K562 (cell line): ENCODE results near the gene LIPE. TPM values are rescaled to one million over a fixed set of nuclear protein-coding genes. Genes with fewer than 3 reads are reported as not detected.

Source experiments
- CCAR2 ChIP-seq: fragments of 200-400 bp; formaldehyde crosslinking; IDR thresholded peaks from 2 replicates; pipeline ENCODE4 v1.6.1; 2017; ENCODE audit warnings: mild to moderate bottlenecking, low read depth, low read length
- CEBPB ChIP-seq: fragments of 450-650 bp; IDR thresholded peaks from 2 replicates; pipeline ENCODE4 v1.6.1; 2016; ENCODE audit warnings: missing genetic modification characterization, missing compliant biosample characterization
- GTF2A2 ChIP-seq: IDR thresholded peaks from 2 replicates; pipeline ENCODE4 v1.6.1; 2016; ENCODE audit warnings: mild to moderate bottlenecking, missing genetic modification characterization, missing compliant biosample characterization
- GTF2B ChIP-seq: IDR thresholded peaks from 2 replicates; pipeline ENCODE4 v1.6.1; 2011; ENCODE audit not compliant: insufficient read length; ENCODE audit errors: extremely low read depth
- HDAC6 ChIP-seq: IDR thresholded peaks from 2 replicates; pipeline ENCODE4 v1.6.1; 2012; ENCODE audit warnings: low read depth, mild to moderate bottlenecking, control low read depth, inconsistent platforms, low read length, moderate library complexity
- HNRNPL ChIP-seq: fragments of 200-400 bp; formaldehyde crosslinking; IDR thresholded peaks from 2 replicates; pipeline ENCODE4 v1.6.1; 2017; ENCODE audit warnings: low read depth, mild to moderate bottlenecking, low read length
- PCBP1 ChIP-seq: fragments of 200-400 bp; formaldehyde crosslinking; IDR thresholded peaks from 2 replicates; pipeline ENCODE4 v1.6.1; 2018; ENCODE audit warnings: mild to moderate bottlenecking, low read depth, low read length; ENCODE audit not compliant: poor library complexity, severe bottlenecking
- PTTG1 ChIP-seq: fragments of 450-650 bp; IDR thresholded peaks from 2 replicates; pipeline ENCODE4 v1.6.1; 2016; ENCODE audit warnings: low read depth, mild to moderate bottlenecking, missing genetic modification characterization, missing compliant biosample characterization
- SRSF3 ChIP-seq: fragments of 200-400 bp; formaldehyde crosslinking; IDR thresholded peaks from 2 replicates; pipeline ENCODE4 v1.6.1; 2016; ENCODE audit warnings: mild to moderate bottlenecking, low read length, moderate library complexity; ENCODE audit not compliant: insufficient read depth
- STAT6 ChIP-seq: sonication (generic); formaldehyde crosslinking; IDR thresholded peaks from 2 replicates; pipeline ENCODE4 v1.8.1; 2023; ENCODE audit warnings: mild to moderate bottlenecking, missing genetic modification reagents
- TCFL5 ChIP-seq: fragments of 250-450 bp; sonication (Bioruptor Pico); conservative IDR thresholded peaks from 2 replicates; pipeline ENCODE4 v1.6.1; 2021; ENCODE audit warnings: mild to moderate bottlenecking, moderate library complexity, matching md5 sums
- TEAD2 ChIP-seq: fragments of 450-650 bp; IDR thresholded peaks from 2 replicates; pipeline ENCODE4 v1.6.1; 2016; ENCODE audit warnings: missing genetic modification characterization, control low read depth, missing compliant biosample characterization
- VEZF1 ChIP-seq: fragments of 200-800 bp; sonication (Bioruptor generic); IDR thresholded peaks from 2 replicates; pipeline ENCODE4 v1.6.1; 2017; ENCODE audit warnings: missing genetic modification characterization, missing compliant biosample characterization
- ZBTB8A ChIP-seq: fragments of 450-650 bp; IDR thresholded peaks from 2 replicates; pipeline ENCODE4 v1.6.1; 2018; ENCODE audit warnings: mild to moderate bottlenecking, moderate library complexity; ENCODE audit not compliant: partially characterized antibody
- ZC3H8 ChIP-seq: fragments of 450-650 bp; IDR thresholded peaks from 2 replicates; pipeline ENCODE4 v1.6.1; 2017
- ZFPM2 ChIP-seq: fragments of 250-450 bp; sonication (Bioruptor Pico); IDR thresholded peaks from 2 replicates; pipeline ENCODE4 v1.5.1; 2022; ENCODE audit warnings: mild to moderate bottlenecking
- ZKSCAN8 ChIP-seq: fragments of 200-800 bp; sonication (Bioruptor generic); IDR thresholded peaks from 2 replicates; pipeline ENCODE4 v1.6.1; 2016; ENCODE audit warnings: missing genetic modification characterization, missing compliant biosample characterization
- ZNF436 ChIP-seq: fragments of 250-450, 450-650 bp; sonication (Bioruptor Pico); formaldehyde crosslinking; IDR thresholded peaks from 2 replicates; pipeline ENCODE4 v1.7.0; 2020; ENCODE audit warnings: mild to moderate bottlenecking
- ZNF584 ChIP-seq: fragments of 200-800 bp; sonication (Bioruptor generic); IDR thresholded peaks from 2 replicates; pipeline ENCODE4 v1.6.1; 2016; ENCODE audit warnings: low read depth, mild to moderate bottlenecking, missing genetic modification characterization, missing compliant biosample characterization
- polyA plus RNA-seq, 8 experiments: library from polyadenylated mRNA; depleted of rRNA in 4 of 8; stranded (reverse) in 5 of 8; unstranded in 3 of 8; fragments of >200 nt; fragmentation: Nextera tagmentation in 2 of 8; fragmentation: Illumina TruSeq in 1 of 8; extraction: Ambion mirVana in 2 of 8; extraction: Trizol in 1 of 8; gene quantifications; 2 replicates each; pipeline versions ENCODE4 v1.2.1 to v1.2.3, GENCODE V29; 2011 to 2014; ENCODE audit warnings: inconsistent platforms in 1 of 8, missing spikeins in 1 of 8
- total RNA-seq, 7 experiments: library from RNA; depleted of rRNA in 6 of 7; stranded (reverse); fragments of >200 nt in 6 of 7; fragmentation: Illumina TruSeq in 2 of 7; extraction: Trizol in 2 of 7; gene quantifications; 2 replicates each; pipeline versions ENCODE4 v1.2.1 to v1.2.3, GENCODE V29; 2011 to 2021; ENCODE audit warnings: low replicate concordance in 1 of 7
- TF ChIP-seq, protein P1 (sequence below), 2 experiments: IDR thresholded peaks in 1 of 2; conservative IDR thresholded peaks in 1 of 2; 2 replicates each; pipeline ENCODE4 v1.6.1; 2016; ENCODE audit warnings: low read depth in 2 of 2, mild to moderate bottlenecking in 1 of 2, missing compliant biosample characterization in 1 of 2, missing genetic modification characterization in 1 of 2, moderate library complexity in 1 of 2

Gene LIPE
- total and polyA plus RNA-seq, 9 of the 15 experiments (the other 6 are each of a cell fraction or from before 2014, with no cell fraction given) = 0.22 TPM; not detected in 8

GRCh38 chr19:42433503-42434260, 6.5 kb upstream of the LIPE start (continued):
- TF ChIP-seq VEZF1 (peak; percentile 38; the same call in 1 of the 2 replicates), ZFPM2 (CRISPR knock-in tag) (no peak), SRSF3 (no peak), ZKSCAN8 (CRISPR knock-in tag) (no peak), ZNF436 (CRISPR knock-in tag) (no peak), ZC3H8 (no peak), CCAR2 (no peak), CEBPB (tag) (no peak), ZBTB8A (no peak), PTTG1 (tag) (no peak), PCBP1 (no peak), ZNF584 (CRISPR knock-in tag) (0 out of 2 replicates have a peak, but pooled peaks have one; percentile 49), TCFL5 (CRISPR knock-in tag) (no peak), HNRNPL (no peak), TEAD2 (tag) (peak; percentile 27; the same call in 1 of the 2 replicates), GTF2B (no peak), GTF2A2 (tag) (no peak), STAT6 (CRISPR knock-in tag) (no peak), HDAC6 (no peak)
- TF ChIP-seq, protein P1, sequence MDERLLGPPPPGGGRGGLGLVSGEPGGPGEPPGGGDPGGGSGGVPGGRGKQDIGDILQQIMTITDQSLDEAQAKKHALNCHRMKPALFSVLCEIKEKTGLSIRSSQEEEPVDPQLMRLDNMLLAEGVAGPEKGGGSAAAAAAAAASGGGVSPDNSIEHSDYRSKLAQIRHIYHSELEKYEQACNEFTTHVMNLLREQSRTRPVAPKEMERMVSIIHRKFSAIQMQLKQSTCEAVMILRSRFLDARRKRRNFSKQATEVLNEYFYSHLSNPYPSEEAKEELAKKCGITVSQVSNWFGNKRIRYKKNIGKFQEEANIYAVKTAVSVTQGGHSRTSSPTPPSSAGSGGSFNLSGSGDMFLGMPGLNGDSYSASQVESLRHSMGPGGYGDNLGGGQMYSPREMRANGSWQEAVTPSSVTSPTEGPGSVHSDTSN (CRISPR knock-in tag; IDR thresholded peaks at IDR 0.05; ENCODE audit: low read depth) = no peak
- TF ChIP-seq, protein P1 (tag; conservative IDR thresholded peaks at IDR 0.05; ENCODE audit: low read depth) = 0 out of 2 replicates have a peak, but pooled peaks have one; percentile 9
